ENCODE data around the gene NLRC5.

Gene NLRC5

DNA sequence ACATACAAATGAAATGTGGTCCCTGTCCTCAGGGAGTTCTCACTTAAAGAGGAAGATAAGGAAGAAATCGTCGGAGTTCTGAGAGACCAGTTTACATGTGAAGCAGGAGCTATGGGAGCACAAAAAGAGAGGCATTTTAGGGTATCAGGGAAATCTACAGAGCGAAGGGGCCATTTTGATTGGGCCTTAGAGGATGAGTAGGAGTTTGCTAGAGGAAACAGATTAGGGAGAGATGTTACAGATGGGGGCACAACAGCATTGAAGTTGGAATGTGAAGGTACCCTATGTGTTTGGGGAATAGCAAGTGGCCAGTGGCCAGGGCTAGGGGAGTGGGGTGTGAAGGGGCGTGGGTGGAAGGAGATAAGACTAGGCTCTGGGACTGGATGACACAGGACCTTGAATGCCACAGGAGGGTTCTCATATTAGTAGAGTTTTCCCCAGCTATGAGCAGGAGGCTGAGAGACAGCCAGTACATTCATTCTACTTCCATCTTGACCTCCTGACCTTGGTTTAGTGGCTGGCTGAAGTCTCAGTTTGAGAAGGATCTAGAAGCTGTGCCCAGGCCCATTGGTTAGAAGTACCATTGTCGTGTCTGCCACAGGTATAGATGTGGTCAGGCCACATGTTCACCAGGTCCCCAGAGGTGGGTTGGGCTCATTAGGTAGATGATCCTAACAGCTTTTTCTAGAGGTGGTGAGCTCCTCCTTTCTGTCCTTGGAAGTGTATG lies 137.8 kb downstream of the NLRC5 start:
- Histone ChIP-seq H3K9me2 (replicated peaks; ENCODE audit: insufficient read depth, low read length) (no peaks in the 10 kb centered on the region), H3K27ac (ENCODE audit: low read depth, low read length) (no peak overlapping the region), H3F3A (ENCODE audit: insufficient read depth) (no peaks in the 10 kb centered on the region)

DNA sequence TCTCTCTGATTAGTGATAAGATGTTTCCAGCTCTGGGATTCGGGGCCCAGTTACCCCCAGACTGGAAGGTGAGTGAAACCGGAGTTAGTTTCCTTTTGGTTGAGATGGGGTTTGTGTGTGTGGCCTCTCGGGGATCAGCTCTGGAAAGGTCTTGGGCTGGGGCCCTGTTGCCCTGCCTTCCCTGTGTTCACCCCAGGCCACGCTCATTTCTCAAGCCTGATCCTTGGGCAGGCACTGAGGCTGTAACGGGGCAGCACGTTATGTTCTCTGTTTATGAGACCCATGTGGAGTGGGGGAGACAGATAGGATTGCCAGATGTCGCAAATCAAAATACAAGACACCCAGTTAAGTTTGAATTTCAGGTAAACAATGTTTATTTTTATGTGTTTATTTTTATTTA lies 138.5 kb downstream of the NLRC5 start:
- Histone ChIP-seq H3K4me2 (ENCODE audit: low read depth, low read length, poor library complexity, severe bottlenecking) (no peak overlapping the region), H3K27me3 (ENCODE audit: low read length) (no peaks in the 10 kb centered on the region), H3K9ac (ENCODE audit: low read length) (no peak overlapping the region)

More for the DNA sequence above, 137.8 kb downstream of the NLRC5 start:
- Histone ChIP-seq H3K9ac (ENCODE audit: low read length) (no peak overlapping the region), H3K9me3 (ENCODE audit: insufficient read depth, low read length) (no peaks in the 10 kb centered on the region), H3K27me3 (ENCODE audit: low read length) (no peaks in the 10 kb centered on the region), H4K20me1 (ENCODE audit: low read depth, low read length) (no peaks in the 10 kb centered on the region), H2AFZ (ENCODE audit: low read depth, low read length, severe bottlenecking) (no peak overlapping the region), H3K4me2 (ENCODE audit: low read depth, low read length, poor library complexity, severe bottlenecking) (no peak overlapping the region), H3K4me3 (ENCODE audit: insufficient read depth, low read length, poor library complexity, severe bottlenecking) (no peak overlapping the region), H3K36me3 (ENCODE audit: low read length) (no peaks in the 10 kb centered on the region), H3K79me2 (ENCODE audit: insufficient read depth, low read length) (no peaks in the 10 kb centered on the region)
- TF ChIP-seq CTCF (IDR thresholded peaks at IDR 0.05; ENCODE audit: insufficient read depth, low read length, poor library complexity, severe bottlenecking) = no peak
- no peak for TF ChIP-seq EZH2phosphoT487 (conservative IDR thresholded peaks at IDR 0.05; ENCODE audit: low read length)

DNA sequence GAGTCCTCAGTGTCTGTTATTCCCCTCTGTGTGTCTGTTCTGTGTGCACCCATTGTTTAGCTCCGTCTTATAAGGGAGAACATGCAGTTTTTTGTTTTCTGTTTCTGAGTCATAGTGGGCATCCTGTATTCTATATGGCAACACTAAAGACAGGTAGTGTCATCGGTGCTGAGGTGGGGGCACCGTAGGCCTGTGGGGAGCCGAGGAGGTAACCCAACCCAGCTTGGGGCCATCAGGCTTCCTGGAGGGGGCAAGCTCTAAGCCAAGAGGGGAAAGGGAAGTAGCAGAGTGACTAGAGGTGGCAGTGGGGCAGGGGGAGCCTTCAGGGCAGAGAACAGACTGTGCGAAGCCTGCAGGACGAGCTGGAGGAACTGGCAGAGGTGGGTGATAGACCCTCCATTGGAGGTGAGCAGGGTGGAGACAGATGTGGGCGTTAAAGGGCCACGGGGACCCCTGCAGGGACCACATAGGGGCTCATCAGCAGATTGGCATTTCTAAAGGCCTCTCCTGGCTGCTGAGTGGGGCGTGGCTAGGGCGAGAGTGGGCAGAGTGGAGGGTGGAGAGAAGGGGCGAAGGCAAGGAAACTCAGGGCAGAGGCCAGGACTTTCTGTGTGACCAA lies 139.5 kb downstream of the NLRC5 start:
- H3K79me2 ChIP-seq (ENCODE audit: insufficient read depth, low read length) = no peaks in the 10 kb centered on the region
- no peaks in the 10 kb centered on the region for H3K9me3 ChIP-seq (ENCODE audit: insufficient read depth, low read length)
- no peaks in the 10 kb centered on the region for H3F3A ChIP-seq (ENCODE audit: insufficient read depth)
- H3K4me3 ChIP-seq (ENCODE audit: insufficient read depth, low read length, poor library complexity, severe bottlenecking) = no peak overlapping the region
- H3K36me3 ChIP-seq (ENCODE audit: low read length) = no peaks in the 10 kb centered on the region
- H3K9ac ChIP-seq (ENCODE audit: low read length) = no peak overlapping the region
- no peak overlapping the region for H3K27ac ChIP-seq (ENCODE audit: low read depth, low read length)
- H4K20me1 ChIP-seq (ENCODE audit: low read depth, low read length) = no peaks in the 10 kb centered on the region
- H2AFZ ChIP-seq (ENCODE audit: low read depth, low read length, severe bottlenecking) = no peak overlapping the region
- TF ChIP-seq EZH2phosphoT487 (conservative IDR thresholded peaks at IDR 0.05; ENCODE audit: low read length) = no peak
- TF ChIP-seq CTCF (IDR thresholded peaks at IDR 0.05; ENCODE audit: insufficient read depth, low read length, poor library complexity, severe bottlenecking) = no peak
- no peak overlapping the region for H3K4me2 ChIP-seq (ENCODE audit: low read depth, low read length, poor library complexity, severe bottlenecking)
- no peaks in the 10 kb centered on the region for H3K27me3 ChIP-seq (ENCODE audit: low read length)
- no peaks in the 10 kb centered on the region for H3K9me2 ChIP-seq (replicated peaks; ENCODE audit: insufficient read depth, low read length)

More for the DNA sequence above, 138.5 kb downstream of the NLRC5 start:
- H4K20me1 ChIP-seq (ENCODE audit: low read depth, low read length) = no peaks in the 10 kb centered on the region
- no peaks in the 10 kb centered on the region for H3F3A ChIP-seq (ENCODE audit: insufficient read depth)
- H3K9me2 ChIP-seq (replicated peaks; ENCODE audit: insufficient read depth, low read length) = no peaks in the 10 kb centered on the region
- H3K27ac ChIP-seq (ENCODE audit: low read depth, low read length) = no peak overlapping the region
- TF ChIP-seq EZH2phosphoT487 (conservative IDR thresholded peaks at IDR 0.05; ENCODE audit: low read length) (no peak), CTCF (IDR thresholded peaks at IDR 0.05; ENCODE audit: insufficient read depth, low read length, poor library complexity, severe bottlenecking) (no peak)
- H3K36me3 ChIP-seq (ENCODE audit: low read length) = no peaks in the 10 kb centered on the region
- no peak overlapping the region for H2AFZ ChIP-seq (ENCODE audit: low read depth, low read length, severe bottlenecking)
- H3K79me2 ChIP-seq (ENCODE audit: insufficient read depth, low read length) = no peaks in the 10 kb centered on the region
- H3K9me3 ChIP-seq (ENCODE audit: insufficient read depth, low read length) = no peaks in the 10 kb centered on the region
- H3K4me3 ChIP-seq (ENCODE audit: insufficient read depth, low read length, poor library complexity, severe bottlenecking) = no peak overlapping the region
